Right atrium auricular region (tissue), 2 donors: Measurements from ENCODE around the gene DST. TPM values are rescaled to one million over a fixed set of nuclear protein-coding genes. Genes with fewer than 3 reads are reported as not detected.

Experiments
- DNase-seq: peaks from one replicate; pipeline ENCODE4 v3.0.0-alpha.2; 2019; ENCODE audit warnings: low spot score
- H3K27ac ChIP-seq, 2 donors: fragments of 200-600 bp; sonication (generic); 1 replicate in 1 of 2; 2 replicates in 1 of 2; pipeline ENCODE4 v1.5.1; 2016 to 2019
- H3K27me3 ChIP-seq, 2 donors: fragments of 200-600 bp; sonication (generic); one replicate each; pipeline versions ENCODE4 v1.5.1 to v1.6.0; 2017 to 2019
- H3K36me3 ChIP-seq: fragments of 200-600 bp; sonication (generic); one replicate; pipeline ENCODE4 v1.5.1; 2016
- H3K4me1 ChIP-seq, 2 donors: fragments of 200-600 bp; sonication (generic); one replicate each; pipeline versions ENCODE4 v1.5.1 to v1.6.0; 2017 to 2019
- H3K4me3 ChIP-seq, 2 donors: fragments of 200-600 bp; sonication (generic); 1 replicate in 1 of 2; 2 replicates in 1 of 2; pipeline ENCODE4 v1.5.1; 2017 to 2019; ENCODE audit warnings: mild to moderate bottlenecking in 1 of 2, moderate library complexity in 1 of 2
- H3K9me3 ChIP-seq, 2 donors: fragments of 200-600 bp; sonication (generic); one replicate each; pipeline ENCODE4 v1.5.1; 2019
- CTCF ChIP-seq, 2 donors: fragments of 200-600 bp; sonication (generic); IDR thresholded peaks; one replicate each; pipeline ENCODE4 v1.5.1; 2019; ENCODE audit warnings: antibody characterized with exemption in 2 of 2
- total RNA-seq, 2 donors: library from RNA; depleted of rRNA; stranded (reverse); fragments of >200 nt; gene quantifications; one replicate each; pipeline ENCODE4 v1.1.0, GENCODE V29; 2016

The DST gene
- total RNA-seq, 2 donors from 2014 or later: 257 to 285 TPM

DNA sequence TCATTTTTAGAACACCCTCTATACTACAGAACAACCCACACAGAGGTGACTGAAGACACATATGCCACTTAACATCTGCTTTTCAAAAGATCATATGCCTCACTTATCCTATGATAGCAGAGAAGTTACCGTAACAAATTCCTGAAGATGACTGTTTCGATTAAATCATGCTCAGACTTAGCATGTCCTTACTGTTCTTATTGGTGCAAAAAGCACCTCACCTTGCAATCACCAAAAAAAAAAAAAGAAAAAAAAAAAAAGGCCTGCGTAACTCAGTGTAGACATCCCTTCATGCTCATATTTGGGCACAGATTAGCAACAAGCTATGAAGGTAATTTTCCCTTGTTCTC is 17.7 kb upstream of the DST start:
- TF ChIP-seq CTCF (IDR thresholded peaks at IDR 0.05): no peak
- no peak for DNase-seq
- Histone ChIP-seq H3K9me3 (no peaks in the 10 kb centered on the region), H3K27me3 (no peaks in the 10 kb centered on the region), H3K4me3 (no peak overlapping the region), H3K27ac (peak overlapping the region in 1 of 2 donors; percentile 15), H3K4me1 (peaks cover 0 to 39% of the 10 kb centered on the region in 2 donors), H3K36me3 (no peaks in the 10 kb centered on the region)

DNA sequence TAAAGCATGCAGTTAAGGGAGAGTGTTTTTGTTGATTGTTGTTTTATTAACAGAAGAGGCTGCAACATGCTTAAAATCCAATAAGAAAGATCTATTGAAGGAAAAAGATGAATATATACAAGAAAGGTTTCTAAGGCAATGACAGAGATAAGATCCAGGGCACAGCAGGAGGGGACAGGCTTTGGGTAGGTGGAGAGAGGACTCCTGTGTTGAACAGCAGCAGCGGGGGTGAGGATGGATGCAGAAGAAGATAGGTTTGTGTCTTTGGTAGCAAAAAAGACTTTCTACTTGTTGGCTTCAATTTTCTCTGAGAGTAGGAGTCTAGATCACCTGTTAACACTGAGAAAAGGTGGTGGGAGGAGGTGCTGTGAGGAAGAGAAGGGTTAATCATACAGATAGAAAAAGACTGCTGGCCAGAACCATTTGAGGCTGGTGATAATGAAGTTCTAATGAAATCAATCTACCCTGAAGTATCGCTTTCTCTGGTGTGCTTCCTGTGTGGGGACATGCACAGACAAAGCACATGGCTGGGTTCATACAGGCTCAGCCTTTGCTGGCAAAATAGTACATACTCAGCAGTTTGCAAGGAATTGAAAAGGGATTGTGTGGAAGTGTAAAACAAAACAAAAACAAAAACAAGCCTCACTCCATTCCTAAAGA is 17.2 kb upstream of the DST start:
- DNase-seq: no peak
- H3K27ac ChIP-seq: no peak overlapping the region

DNA sequence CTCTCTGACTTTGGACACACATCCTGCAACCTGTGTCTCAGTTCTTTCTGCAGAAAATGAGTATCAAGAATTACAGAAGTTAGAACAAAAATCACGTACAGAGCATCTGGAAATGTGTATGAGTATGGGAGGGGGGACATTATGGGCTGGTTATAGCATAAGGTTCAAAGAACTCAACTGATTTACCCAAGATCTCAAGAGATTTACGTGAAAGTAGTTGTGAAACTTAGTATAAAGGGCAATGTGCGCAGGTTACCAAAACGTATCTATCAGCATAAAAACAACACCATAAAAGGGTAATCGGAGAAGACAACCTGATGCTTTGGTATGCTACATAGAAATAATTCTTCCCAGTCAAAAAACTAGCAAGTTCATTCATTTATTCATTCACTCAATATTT is 15.6 kb upstream of the DST start:
- H3K4me3 ChIP-seq: no peak overlapping the region
- no peaks in the 10 kb centered on the region for H3K36me3 ChIP-seq
- H3K9me3 ChIP-seq: no peaks in the 10 kb centered on the region
- H3K27me3 ChIP-seq: no peaks in the 10 kb centered on the region
- peaks cover 0 to 27% of the 10 kb centered on the region in 2 donors for H3K4me1 ChIP-seq
- no peak for DNase-seq
- H3K27ac ChIP-seq: no peak overlapping the region
- TF ChIP-seq CTCF (IDR thresholded peaks at IDR 0.05): no peak

More for the DNA sequence above, 17.2 kb upstream of the DST start:
- no peaks in the 10 kb centered on the region for H3K9me3 ChIP-seq
- no peaks in the 10 kb centered on the region for H3K27me3 ChIP-seq
- peaks cover 0 to 40% of the 10 kb centered on the region in 2 donors for H3K4me1 ChIP-seq
- H3K36me3 ChIP-seq: no peaks in the 10 kb centered on the region
- no peak overlapping the region for H3K4me3 ChIP-seq
- TF ChIP-seq CTCF (IDR thresholded peaks at IDR 0.05): no peak

DNA sequence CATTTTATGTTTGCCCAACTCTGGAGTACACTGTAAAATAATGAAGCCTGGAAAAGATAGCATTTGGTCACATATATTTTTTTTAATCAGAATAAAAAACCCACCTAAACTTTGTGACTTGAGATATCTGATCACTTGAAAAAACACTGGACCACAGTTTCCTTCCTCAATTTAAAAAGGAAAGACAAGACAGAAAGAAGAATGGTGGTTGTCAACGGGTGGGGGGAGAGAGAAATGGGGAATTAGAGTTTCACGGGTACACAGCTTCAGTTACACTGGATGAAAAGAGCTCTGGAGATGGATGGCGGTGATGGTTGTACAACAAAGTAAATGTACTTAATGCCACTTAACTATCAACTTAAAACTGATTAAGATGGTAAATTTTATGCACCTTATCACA is 14.7 kb upstream of the DST start:
- Histone ChIP-seq H3K27ac (no peak overlapping the region), H3K9me3 (no peaks in the 10 kb centered on the region), H3K36me3 (no peaks in the 10 kb centered on the region), H3K4me1 (peaks cover 0 to 32% of the 10 kb centered on the region in 2 donors), H3K4me3 (no peak overlapping the region), H3K27me3 (no peaks in the 10 kb centered on the region)
- no peak for TF ChIP-seq CTCF (IDR thresholded peaks at IDR 0.05)
- DNase-seq: no peak

DNA sequence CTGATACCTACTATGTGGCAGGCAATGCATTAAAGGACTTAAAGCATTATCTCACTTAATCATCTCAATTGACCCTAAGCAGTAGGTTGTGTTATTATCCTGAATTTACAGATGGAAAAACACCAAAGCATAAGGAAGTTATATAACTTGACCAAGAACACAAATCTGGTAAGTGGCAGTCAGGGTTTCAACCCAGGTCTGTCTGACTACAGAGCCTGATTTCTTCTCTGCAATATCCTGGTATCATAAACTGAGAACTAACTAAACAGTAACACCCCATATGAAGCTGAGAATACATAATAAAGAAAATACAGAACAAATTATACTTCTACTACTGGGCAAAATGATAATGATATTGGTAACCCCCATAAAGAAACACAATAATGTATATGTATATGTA is 13.8 kb upstream of the DST start:
- DNase-seq: no peak
- Histone ChIP-seq H3K4me3 (no peak overlapping the region), H3K27ac (peak overlapping the region; percentile 25 to 31), H3K36me3 (no peaks in the 10 kb centered on the region), H3K9me3 (no peaks in the 10 kb centered on the region), H3K4me1 (peaks cover 0 to 38% of the 10 kb centered on the region in 2 donors), H3K27me3 (no peaks in the 10 kb centered on the region)
- no peak for TF ChIP-seq CTCF (IDR thresholded peaks at IDR 0.05)

DNA sequence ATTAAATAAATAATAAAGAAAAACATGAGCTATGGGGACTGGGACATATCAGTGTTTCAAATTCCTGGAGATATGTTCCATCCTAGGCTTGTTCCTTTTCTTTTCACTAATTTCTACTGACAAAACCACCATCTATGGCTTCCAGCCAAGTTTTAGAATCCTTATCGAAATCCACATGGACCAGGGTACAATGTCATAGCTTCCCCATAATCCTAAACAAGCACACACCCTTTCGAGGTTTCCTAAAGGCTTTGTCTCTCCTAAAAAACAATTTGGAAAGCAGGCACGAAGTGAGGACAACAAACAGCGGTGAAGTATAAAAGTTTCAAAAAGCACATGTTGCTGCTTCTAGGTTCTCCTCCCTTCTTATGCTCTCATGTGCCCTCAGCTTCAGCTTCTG is 13.3 kb upstream of the DST start:
- Histone ChIP-seq H3K27ac (peak overlapping the region; percentile 25 to 31), H3K4me1 (peaks cover 0 to 38% of the 10 kb centered on the region in 2 donors), H3K36me3 (no peaks in the 10 kb centered on the region), H3K4me3 (no peak overlapping the region), H3K27me3 (no peaks in the 10 kb centered on the region), H3K9me3 (no peaks in the 10 kb centered on the region)
- TF ChIP-seq CTCF (IDR thresholded peaks at IDR 0.05): no peak
- DNase-seq: no peak
